GM21423 (cell line): ENCODE data around the gene RPRD1A.
"Not testable (repeated sequence)": the region's sequence is repeated elsewhere in the genome, so short reads cannot be mapped to it uniquely, and the experiment has no call there.

Experiments used
- ATAC-seq: cut with Tn5 transposase; IDR thresholded peaks from one replicate; pipeline ENCODE4 v1.9.1; 2021; ENCODE audit warnings: mild to moderate bottlenecking, moderate library complexity; ENCODE audit not compliant: unreplicated experiment

RPRD1A gene

DNA sequence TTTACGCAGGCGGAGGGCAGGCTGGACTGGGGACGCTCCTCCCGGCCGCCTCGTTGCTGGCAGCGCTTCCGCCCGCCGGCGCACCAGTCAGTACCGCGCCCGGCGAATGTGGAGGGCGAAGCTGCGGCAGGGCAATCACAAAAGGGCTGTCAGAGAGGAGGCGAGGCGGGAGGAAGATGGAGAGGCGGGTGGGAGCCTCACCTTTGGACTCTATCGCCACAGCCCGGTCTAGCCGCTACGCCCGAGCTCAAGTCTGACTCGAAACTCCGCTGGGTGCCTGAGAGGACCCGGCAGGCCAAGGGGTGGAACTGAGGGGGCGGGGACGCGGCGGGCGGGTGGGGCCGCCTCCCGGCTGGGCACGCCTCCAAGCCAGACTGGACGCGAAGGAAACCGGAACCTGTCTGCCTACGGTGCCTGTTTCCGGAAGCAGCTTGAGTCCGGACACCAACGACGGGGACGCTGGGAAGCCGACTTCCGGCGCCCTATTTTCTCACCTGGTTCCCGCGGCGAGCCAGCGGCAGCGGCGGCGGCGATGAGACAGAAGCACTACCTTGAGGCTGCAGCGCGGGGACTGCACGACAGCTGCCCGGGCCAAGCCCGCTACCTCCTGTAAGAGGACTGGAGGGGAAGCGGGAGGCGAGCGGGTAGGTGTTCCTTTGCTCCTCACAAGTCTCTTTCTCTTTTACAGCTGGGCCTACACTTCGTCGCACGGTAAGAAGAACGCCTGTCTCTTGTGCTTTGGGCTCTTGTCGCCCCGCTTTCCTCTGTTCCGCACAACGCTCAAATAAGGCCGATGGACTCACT lies 95.0 kb downstream of the RPRD1A start, which contains the start of gene RMP24:
RMP24 (plus strand) TSS at position 483 of the 804 bp plus-strand sequence.
- peak; percentile 88 for ATAC-seq

DNA sequence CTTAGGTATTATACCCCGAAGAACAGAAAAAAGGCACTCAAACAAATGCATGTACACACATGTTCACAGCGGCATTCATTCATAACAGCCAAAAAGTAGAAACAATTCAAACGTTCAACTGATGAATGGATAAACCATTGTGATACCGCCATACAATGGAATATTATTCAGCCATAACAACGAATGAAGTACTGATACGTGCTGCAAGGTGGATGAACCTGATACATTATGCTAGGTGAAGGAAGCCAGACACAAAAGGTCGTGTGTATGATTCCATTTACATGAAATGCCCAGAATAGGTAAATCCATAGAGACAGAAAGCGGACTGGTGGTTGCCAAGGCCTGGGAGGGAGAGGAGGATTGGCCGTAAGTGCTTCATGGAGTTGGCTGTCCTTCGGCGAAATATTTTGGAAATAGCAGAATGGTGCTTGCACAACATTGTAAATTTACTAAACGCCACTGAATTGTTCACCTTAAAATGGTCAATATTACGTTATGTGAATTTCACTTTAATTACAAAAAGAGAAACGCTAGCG lies 95.6 kb downstream of the RPRD1A start:
- peak; percentile 3 for ATAC-seq

DNA sequence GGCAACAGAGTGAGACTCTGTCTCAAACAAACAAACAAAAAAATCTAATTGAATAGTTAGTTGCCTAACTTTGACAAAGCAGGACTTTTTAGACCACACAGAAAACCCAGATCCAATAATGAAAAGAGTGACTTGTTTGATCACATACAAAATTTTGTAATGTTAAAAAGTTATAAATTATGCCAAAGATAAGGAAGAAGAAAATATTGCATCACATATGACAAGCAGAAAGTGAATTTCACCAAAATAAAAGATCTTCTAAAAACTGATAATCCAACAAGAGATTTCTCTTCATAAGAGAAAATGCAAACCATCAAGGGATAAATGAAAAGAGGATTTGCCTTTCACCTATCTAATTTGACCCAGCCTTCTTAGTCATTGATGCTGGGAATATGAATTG lies 97.7 kb downstream of the RPRD1A start:
- ATAC-seq, result no peak

- ATAC-seq, result no peak
Measured at GRCh38 chr18:35968278-35968880, 99.0 kb downstream of the RPRD1A start.

GRCh38 chr18:35967866-35968265 lies 99.5 kb downstream of the RPRD1A start:
- ATAC-seq, result not testable (repeated sequence)

DNA sequence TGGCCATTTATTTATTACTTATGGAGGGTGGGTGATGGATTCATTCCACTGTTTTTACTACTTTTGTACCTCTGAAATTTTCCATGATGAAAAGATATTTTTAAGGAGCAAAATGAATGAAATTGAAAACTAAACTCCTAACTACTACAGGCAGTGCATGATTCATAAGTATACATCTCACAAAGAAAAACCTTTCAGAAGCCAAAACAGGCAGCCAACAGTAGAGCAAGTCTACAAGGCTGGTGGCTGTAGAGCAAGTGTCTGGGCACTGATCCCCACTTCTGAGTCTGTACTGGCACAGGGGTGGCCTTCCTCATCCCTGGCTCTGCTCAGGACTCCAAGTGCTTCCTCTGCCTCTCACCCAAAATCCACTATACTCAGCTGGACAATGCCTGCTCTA lies 103.0 kb downstream of the RPRD1A start:
- ATAC-seq, result no peak

GRCh38 chr18:35962320-35962719 lies 105.0 kb downstream of the RPRD1A start:
- ATAC-seq, result no peak

GRCh38 chr18:35956226-35956625 lies 111.1 kb downstream of the RPRD1A start:
- no peak for ATAC-seq

DNA sequence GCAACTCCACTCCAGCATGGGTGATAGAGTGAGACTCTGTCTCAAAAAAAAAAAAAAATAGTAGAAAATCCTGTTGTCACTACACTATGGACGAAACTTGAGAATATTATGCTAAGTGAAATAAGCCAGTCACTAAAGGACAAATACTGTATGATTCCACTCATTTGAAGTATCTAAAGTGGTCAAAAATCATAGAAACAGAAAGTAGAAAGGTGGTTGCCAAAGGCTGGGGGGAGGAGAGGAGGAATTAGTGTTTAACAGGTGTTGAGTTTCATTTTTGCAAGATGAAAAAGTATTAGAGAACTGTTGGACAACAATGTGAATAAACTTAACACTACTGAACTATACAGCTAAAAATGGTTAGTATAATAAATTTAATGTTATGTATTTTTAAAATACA lies 113.7 kb downstream of the RPRD1A start:
- peak; percentile 64 for ATAC-seq

DNA sequence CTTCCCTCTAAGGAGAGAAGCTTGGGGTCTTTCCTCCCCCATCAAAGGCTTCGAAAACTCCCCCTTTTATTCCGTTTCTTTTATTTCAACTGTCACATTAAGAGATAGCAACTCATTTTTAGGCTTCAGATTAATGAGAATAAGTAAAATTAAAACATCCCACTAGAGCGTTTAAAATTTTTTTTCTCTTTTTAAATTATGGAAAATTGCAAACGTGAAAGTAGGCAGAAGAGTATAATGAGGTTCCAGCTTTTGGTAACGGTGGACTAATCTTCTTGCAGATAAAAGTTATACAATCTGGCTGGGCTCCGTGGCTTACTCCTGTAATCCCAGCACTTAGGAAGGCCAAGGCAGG lies 116.8 kb downstream of the RPRD1A start:
- no peak for ATAC-seq

GRCh38 chr18:35949903-35950627 lies 117.3 kb downstream of the RPRD1A start:
- peak; percentile 56 for ATAC-seq

GRCh38 chr18:35949090-35949489 lies 118.3 kb downstream of the RPRD1A start:
- no peak for ATAC-seq

DNA sequence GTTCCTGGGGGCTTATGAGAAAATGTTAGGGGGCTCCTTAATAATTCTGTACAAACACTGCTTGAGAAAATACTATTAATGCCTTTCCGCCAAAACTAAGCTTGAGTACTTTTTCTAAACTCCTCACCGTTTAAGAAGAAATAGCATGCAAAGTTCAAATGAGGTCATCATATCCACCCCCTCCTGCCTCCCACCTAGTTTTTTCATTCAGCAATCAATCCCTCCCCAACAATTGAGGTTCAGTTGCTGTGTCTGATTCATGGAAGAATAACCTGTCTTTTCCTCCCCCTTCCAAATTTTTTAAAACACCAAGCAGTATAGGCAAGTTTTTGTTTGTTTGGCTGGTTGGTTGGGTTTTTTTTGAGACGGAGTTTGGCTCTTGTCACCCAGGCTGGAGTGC lies 119.3 kb downstream of the RPRD1A start:
- no peak for ATAC-seq

DNA sequence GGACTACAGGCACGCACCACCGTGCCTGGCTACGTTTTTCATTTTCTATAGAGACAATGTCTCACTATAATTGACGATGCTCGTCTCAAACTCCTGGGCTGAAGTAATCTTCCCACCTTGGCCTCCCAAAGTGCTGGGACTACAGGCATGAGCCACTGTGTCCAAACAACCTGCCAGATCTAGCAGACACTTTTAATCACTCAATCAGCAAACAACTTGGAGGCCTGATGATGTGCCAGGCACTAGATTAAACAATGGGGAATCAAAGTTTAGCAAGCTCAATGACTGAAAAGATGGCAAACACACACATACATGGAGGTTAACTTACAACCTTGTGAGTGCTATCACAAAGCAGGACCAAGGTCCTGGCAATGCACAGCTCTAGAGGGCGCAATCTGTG lies 124.7 kb downstream of the RPRD1A start:
- no peak for ATAC-seq

DNA sequence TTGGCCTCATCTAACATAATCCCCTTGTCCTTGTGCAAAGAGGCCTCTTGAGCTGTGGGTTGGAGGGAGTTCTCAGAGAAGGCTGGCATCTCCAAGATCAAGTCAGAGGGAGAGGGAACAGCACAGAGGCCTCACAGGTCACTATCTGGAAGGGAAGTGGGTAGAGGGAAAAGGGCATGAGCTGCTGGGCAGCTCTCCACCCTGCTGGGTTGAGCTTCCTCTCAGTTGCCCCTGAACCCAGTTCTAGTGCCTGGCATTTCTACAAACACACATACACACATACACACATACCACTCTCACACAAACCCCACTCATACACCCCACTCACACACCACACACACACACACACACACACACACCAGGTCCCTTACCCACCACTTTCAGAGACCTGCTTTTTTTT lies 125.2 kb downstream of the RPRD1A start:
- no peak for ATAC-seq

DNA sequence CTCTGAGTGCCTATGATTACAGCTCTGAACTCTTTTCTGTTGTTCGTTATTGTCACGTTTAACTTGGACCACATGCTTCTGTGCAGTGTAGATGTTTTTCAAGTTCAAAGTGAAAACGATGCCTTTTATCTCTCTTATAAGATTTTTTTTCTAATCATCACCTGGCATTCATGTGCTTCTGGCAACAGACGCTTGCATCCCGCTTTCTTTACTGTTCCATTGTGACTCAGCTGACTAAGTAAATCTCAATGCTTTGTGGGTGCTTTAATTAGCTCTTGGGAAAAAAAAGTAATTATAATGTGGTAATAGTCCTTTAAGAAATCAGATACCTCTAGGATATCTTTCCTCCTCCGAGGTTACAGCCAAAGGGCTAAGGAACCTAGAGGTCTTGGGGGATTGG lies 126.1 kb downstream of the RPRD1A start:
- ATAC-seq, result no peak
